Colonic mucosa (tissue), 4 donors: ENCODE results near the gene IL6ST. TPM values are rescaled to one million over a fixed set of nuclear protein-coding genes. Genes with fewer than 3 reads are reported as not detected.
"Not testable (repeated sequence)": the region's sequence is repeated elsewhere in the genome, so short reads cannot be mapped to it uniquely, and the experiment has no call there.

Experiments used
- DNase-seq: peaks from one replicate; pipeline ENCODE4 v3.0.0-alpha.2; 2020
- H3K27ac ChIP-seq: fragments of 200-600 bp; one replicate; pipeline ENCODE4 v1.8.0; 2021
- H3K27me3 ChIP-seq: fragments of 200-600 bp; one replicate; pipeline ENCODE4 v1.8.0; 2021
- H3K36me3 ChIP-seq: fragments of 200-600 bp; one replicate; pipeline ENCODE4 v1.8.0; 2021
- H3K4me1 ChIP-seq: fragments of 200-600 bp; one replicate; pipeline ENCODE4 v1.8.0; 2021; ENCODE audit warnings: mild to moderate bottlenecking
- H3K4me3 ChIP-seq: fragments of 200-600 bp; one replicate; pipeline ENCODE4 v1.8.0; 2021
- H3K9ac ChIP-seq, 2 donors: one replicate each; pipeline ENCODE4 v1.7.0; 2013; ENCODE audit warnings: control low read depth in 2 of 2, low read depth in 2 of 2, low read length in 2 of 2
- H3K9me3 ChIP-seq: fragments of 200-600 bp; one replicate; pipeline ENCODE4 v1.8.0; 2021
- intact Hi-C: fragments of 100-400 bp; cut with DNase I; formaldehyde crosslinking; loops from one replicate; pipeline ENCODE4 v1.14.1; 2022
- total RNA-seq, 2 donors: library from RNA; stranded (reverse); fragmentation: NEBNext Ultra II Directional in 1 of 2; extraction: Animal tissue kit (Norgen Biotek cat#: 25700) in 1 of 2; gene quantifications; one replicate each; pipeline ENCODE4 v1.2.1, GENCODE V29; 2021
- TF ChIP-seq, protein P1 (sequence below): fragments of 200-600 bp; IDR thresholded peaks from one replicate; pipeline ENCODE4 v1.8.0; 2022; ENCODE audit warnings: antibody characterized with exemption, mild to moderate bottlenecking
- donor health status: healthy.
- donor health status: DM: no; HTN: no; CAD: no.
- donor health status: DM: no; HTN: no; CAD: no.

IL6ST gene
- total RNA-seq, 2 donors from 2014 or later: 69.9 to 118 TPM

DNA sequence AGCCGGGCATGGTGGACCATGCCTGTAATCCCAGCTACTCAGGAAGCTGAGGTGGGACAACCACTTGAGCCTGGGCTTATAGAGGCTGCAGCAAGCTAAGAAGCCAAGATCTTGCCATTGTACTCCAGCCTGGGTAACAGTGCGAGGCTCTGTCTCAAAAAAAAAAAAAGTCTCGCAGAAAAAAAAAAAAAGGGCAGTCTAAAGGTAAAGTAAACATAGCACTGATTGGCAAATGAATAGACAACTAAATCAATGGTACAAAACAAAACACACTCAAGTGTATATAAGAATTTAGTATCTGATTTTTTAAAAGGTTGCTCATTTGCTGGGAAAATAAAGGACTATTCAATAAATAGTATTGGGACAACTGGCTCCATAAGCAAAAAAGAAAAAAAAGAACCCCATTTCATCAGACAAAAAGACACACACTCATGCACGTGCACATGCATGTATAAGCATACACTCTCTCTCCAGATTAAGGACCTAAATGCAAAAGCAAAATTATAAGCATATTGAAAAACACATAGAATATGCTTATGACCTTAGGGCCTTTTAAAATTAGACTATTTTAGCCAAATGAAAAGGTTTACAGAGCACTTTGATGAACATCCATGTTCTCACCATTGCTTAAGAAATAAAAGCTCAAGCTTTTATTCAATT is 5.7 kb downstream of the IL6ST start:
- Histone ChIP-seq H3K27me3 (no peaks in the 10 kb centered on the region), H3K27ac (no peak overlapping the region), H3K4me1 (peaks cover 4% of the 10 kb centered on the region), H3K9me3 (no peaks in the 10 kb centered on the region), H3K9ac (no peak overlapping the region), H3K4me3 (no peak overlapping the region), H3K36me3 (no peaks in the 10 kb centered on the region)
- DNase-seq: no peak
- TF ChIP-seq, protein P1, sequence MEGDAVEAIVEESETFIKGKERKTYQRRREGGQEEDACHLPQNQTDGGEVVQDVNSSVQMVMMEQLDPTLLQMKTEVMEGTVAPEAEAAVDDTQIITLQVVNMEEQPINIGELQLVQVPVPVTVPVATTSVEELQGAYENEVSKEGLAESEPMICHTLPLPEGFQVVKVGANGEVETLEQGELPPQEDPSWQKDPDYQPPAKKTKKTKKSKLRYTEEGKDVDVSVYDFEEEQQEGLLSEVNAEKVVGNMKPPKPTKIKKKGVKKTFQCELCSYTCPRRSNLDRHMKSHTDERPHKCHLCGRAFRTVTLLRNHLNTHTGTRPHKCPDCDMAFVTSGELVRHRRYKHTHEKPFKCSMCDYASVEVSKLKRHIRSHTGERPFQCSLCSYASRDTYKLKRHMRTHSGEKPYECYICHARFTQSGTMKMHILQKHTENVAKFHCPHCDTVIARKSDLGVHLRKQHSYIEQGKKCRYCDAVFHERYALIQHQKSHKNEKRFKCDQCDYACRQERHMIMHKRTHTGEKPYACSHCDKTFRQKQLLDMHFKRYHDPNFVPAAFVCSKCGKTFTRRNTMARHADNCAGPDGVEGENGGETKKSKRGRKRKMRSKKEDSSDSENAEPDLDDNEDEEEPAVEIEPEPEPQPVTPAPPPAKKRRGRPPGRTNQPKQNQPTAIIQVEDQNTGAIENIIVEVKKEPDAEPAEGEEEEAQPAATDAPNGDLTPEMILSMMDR: no peak
- intact Hi-C loops: no loop called here

DNA sequence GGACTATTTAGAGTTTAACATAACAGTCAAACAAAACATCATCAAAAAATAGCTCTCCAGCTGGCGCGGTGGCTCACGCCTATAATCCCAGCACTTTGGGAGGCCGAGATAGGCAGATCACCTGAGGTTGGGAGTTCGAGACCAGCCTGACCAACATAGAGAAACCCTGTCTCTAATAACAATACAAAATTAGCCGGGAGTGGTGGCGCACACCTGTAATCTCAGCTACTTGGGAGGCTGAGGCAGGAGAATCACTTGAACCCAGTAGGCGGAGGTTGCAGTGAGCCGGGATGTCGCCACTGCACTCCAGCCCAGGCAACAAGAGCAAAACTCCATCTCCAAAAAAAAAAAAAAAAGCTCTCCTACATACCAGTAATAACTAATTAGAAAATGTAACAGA is 6.3 kb downstream of the IL6ST start:
- DNase-seq, intact Hi-C loops, H3K27ac ChIP-seq, H3K4me3 ChIP-seq, H3K9ac ChIP-seq, H3K4me1 ChIP-seq, H3K36me3 ChIP-seq, H3K9me3 ChIP-seq, H3K27me3 ChIP-seq: not testable (repeated sequence)

DNA sequence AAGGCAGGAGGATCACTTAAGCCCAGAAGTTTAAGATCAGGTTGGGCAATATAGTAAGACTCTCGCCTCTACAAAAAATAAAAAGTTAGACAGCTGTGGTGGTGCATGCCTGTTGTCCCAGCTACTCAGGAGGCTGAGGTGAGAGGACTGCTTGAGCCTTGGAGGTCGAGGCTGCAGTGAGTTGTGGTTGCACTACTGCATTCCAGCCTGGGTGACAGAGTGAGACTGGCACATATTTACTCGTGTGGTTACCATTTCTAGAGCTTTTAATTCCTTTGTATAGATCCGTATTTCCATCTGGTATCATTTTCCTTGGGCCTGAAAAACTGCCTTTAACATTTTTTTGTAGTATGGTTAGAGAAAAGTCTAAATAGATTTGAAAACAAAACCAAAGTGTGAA is 7.8 kb downstream of the IL6ST start:
- Histone ChIP-seq H3K27ac (no peak overlapping the region), H3K27me3 (no peaks in the 10 kb centered on the region), H3K9me3 (no peaks in the 10 kb centered on the region), H3K4me1 (peaks cover 7% of the 10 kb centered on the region), H3K9ac (no peak overlapping the region), H3K4me3 (no peak overlapping the region), H3K36me3 (no peaks in the 10 kb centered on the region)
- DNase-seq: no peak
- intact Hi-C loops: no loop called here
- TF ChIP-seq, protein P1: no peak

DNA sequence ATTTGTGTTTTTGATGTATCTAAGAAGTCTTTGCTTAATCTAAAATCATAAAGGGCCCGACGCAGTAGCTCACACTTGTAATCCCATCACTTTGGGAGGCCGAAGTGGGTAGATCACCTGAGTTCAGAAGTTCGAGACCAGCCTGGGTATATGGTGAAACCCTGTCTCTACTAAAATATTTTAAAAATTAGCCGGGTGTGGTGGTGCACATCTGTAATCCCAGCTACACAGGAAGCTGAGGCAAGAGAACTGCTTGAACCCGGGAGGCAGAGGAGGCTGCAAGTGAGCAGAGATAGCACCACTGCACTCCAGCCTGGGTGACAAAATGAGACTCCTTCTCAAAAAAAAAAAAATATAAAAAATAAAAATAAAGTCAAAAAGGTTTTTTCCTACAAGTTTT is 9.6 kb downstream of the IL6ST start:
- no peak for DNase-seq
- Histone ChIP-seq H3K36me3 (no peaks in the 10 kb centered on the region), H3K4me3 (no peak overlapping the region), H3K4me1 (peaks cover 3% of the 10 kb centered on the region), H3K27me3 (no peaks in the 10 kb centered on the region), H3K27ac (no peak overlapping the region), H3K9me3 (no peaks in the 10 kb centered on the region), H3K9ac (no peak overlapping the region)
- intact Hi-C loops: no loop called here
- TF ChIP-seq, protein P1: no peak

DNA sequence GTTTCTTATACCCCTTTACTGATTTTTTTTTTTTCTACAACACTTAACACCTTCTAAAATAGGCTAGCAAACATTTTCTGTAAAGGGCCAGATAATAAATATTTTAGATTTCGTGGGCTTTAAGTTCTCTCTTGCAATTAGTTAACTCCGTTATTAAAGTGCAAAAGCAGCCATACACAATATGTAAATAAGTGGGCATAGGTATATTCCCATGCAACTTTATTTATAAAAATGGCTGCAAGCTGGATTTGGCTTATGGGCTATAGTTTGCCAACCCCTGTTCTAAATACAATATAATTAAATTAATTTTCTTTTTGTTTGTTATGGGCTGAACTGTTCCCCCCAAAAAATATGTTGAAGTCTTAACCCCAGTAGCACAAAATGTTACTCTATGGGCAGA is 10.8 kb downstream of the IL6ST start:
- TF ChIP-seq, protein P1: no peak

DNA sequence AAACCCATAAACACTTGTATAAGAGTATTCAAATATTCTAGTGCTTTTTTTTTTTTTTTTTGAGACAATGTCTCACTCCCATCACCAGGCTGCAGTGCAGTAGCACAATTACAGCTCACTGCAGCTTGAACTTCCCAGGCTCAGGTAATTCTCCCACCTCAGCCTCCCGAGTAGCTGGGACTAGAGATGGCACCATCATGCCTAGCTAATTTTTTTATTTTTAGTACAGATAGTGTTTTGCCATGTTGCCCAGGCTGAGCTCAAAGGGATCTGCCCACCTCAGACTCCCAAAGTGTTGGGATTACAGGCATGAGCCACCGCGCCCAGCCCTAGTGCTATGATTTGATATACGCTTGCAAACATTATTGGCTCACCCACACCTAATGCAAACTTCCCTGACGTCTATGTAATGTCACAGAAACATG is 11.8 kb downstream of the IL6ST start:
- Histone ChIP-seq H3K36me3 (no peaks in the 10 kb centered on the region), H3K27me3 (no peaks in the 10 kb centered on the region), H3K4me1 (peaks cover 3% of the 10 kb centered on the region), H3K9ac (no peak overlapping the region), H3K4me3 (no peak overlapping the region), H3K27ac (peak overlapping the region; percentile 15), H3K9me3 (no peaks in the 10 kb centered on the region)
- TF ChIP-seq, protein P1: no peak
- peak; percentile 45 for DNase-seq
- intact Hi-C loops: loop anchor here (5.0 kb wide), 1 partner anchor 89 kb away; no protein-coding TSS in a partner anchor

More for the DNA sequence above, 10.8 kb downstream of the IL6ST start:
- no peaks in the 10 kb centered on the region for H3K36me3 ChIP-seq
- H3K4me3 ChIP-seq: no peak overlapping the region
- no peak overlapping the region for H3K27ac ChIP-seq
- H3K4me1 ChIP-seq: peaks cover 3% of the 10 kb centered on the region
- intact Hi-C loops: loop anchor here (5.0 kb wide), 1 partner anchor 88 kb away; no protein-coding TSS in a partner anchor
- H3K27me3 ChIP-seq: no peaks in the 10 kb centered on the region
- no peaks in the 10 kb centered on the region for H3K9me3 ChIP-seq
- no peak for DNase-seq
- H3K9ac ChIP-seq: no peak overlapping the region
